SK-N-SH treated with all-trans-retinoic acid at 6 μM for 48 hours (cell line): Measurements from ENCODE around the gene SPEF1.

Experiments used
- ATAC-seq: fragments of 200-7000 bp; cut with Tn5 transposase; 3 replicates; pipeline ENCODE4 v1.9.1; 2020; ENCODE audit warnings: mild to moderate bottlenecking, moderate library complexity
- ARNTL ChIP-seq: fragments of 450-650 bp; formaldehyde crosslinking; IDR thresholded peaks from 2 replicates; pipeline ENCODE4 v1.5.0; 2020; ENCODE audit warnings: low read depth, mild to moderate bottlenecking, moderate library complexity, borderline replicate concordance
- BACH2 ChIP-seq: fragments of 250-450 bp; sonication (Bioruptor Pico); IDR thresholded peaks from 2 replicates; pipeline ENCODE4 v1.9.0; 2021; ENCODE audit warnings: mild to moderate bottlenecking, borderline replicate concordance
- CSDC2 ChIP-seq: fragments of 250-450 bp; sonication (Bioruptor Pico); IDR thresholded peaks from 2 replicates; pipeline ENCODE4 v1.5.0; 2020; ENCODE audit warnings: mild to moderate bottlenecking, moderate library complexity
- ESRRG ChIP-seq: fragments of 250-450 bp; sonication (Bioruptor Pico); IDR thresholded peaks from 2 replicates; pipeline ENCODE4 v1.6.1; 2021; ENCODE audit warnings: mild to moderate bottlenecking
- GLIS3 ChIP-seq: fragments of 250-450 bp; sonication (Bioruptor Pico); IDR thresholded peaks from 2 replicates; pipeline ENCODE4 v1.5.0; 2020; ENCODE audit warnings: mild to moderate bottlenecking, moderate library complexity
- ISL1 ChIP-seq: fragments of 250-450 bp; sonication (Bioruptor Pico); IDR thresholded peaks from 2 replicates; pipeline ENCODE4 v2.1.2; 2022; ENCODE audit warnings: mild to moderate bottlenecking, moderate library complexity
- OSR1 ChIP-seq: fragments of 250-450 bp; sonication (Bioruptor Pico); IDR thresholded peaks from 2 replicates; pipeline ENCODE4 v1.8.0; 2022; ENCODE audit warnings: moderate library complexity, mild to moderate bottlenecking, inconsistent platforms
- PPARA ChIP-seq: fragments of 250-450 bp; sonication (Bioruptor Pico); IDR thresholded peaks from 2 replicates; pipeline ENCODE4 v1.5.0; 2020; ENCODE audit warnings: mild to moderate bottlenecking, borderline replicate concordance
- RARB ChIP-seq: fragments of 250-450 bp; sonication (Bioruptor Pico); IDR thresholded peaks from 2 replicates; pipeline ENCODE4 v1.8.0; 2021; ENCODE audit warnings: mild to moderate bottlenecking, moderate library complexity
- SNAI2 ChIP-seq: fragments of 250-450 bp; sonication (Bioruptor Pico); IDR thresholded peaks from 2 replicates; pipeline ENCODE4 v1.5.0; 2020; ENCODE audit warnings: mild to moderate bottlenecking, moderate library complexity
- TCF4 ChIP-seq: fragments of 250-450 bp; sonication (Bioruptor Pico); IDR thresholded peaks from 2 replicates; pipeline ENCODE4 v1.8.0; 2021; ENCODE audit warnings: mild to moderate bottlenecking, moderate library complexity, borderline replicate concordance
- TOX ChIP-seq: fragments of 250-450 bp; sonication (Bioruptor Pico); IDR thresholded peaks from 2 replicates; pipeline ENCODE4 v1.8.0; 2021; ENCODE audit warnings: mild to moderate bottlenecking, moderate library complexity, borderline replicate concordance
- ZC3H10 ChIP-seq: fragments of 250-450 bp; sonication (Bioruptor Pico); IDR thresholded peaks from 2 replicates; pipeline ENCODE4 v1.5.1; 2021; ENCODE audit warnings: mild to moderate bottlenecking, moderate library complexity
- ZFP30 ChIP-seq: fragments of 450-650 bp; formaldehyde crosslinking; IDR thresholded peaks from 2 replicates; pipeline ENCODE4 v1.5.0; 2022; ENCODE audit warnings: mild to moderate bottlenecking, moderate library complexity
- ZNF565 ChIP-seq: fragments of 450-650 bp; formaldehyde crosslinking; conservative IDR thresholded peaks from 2 replicates; pipeline ENCODE4 v1.5.0; 2020; ENCODE audit warnings: low read depth, mild to moderate bottlenecking, moderate library complexity
- ZNF70 ChIP-seq: fragments of 450-650 bp; formaldehyde crosslinking; IDR thresholded peaks from 2 replicates; pipeline ENCODE4 v1.5.0; 2020; ENCODE audit warnings: mild to moderate bottlenecking, moderate library complexity
- ZNF8 ChIP-seq: fragments of 450-650 bp; formaldehyde crosslinking; IDR thresholded peaks from 2 replicates; pipeline ENCODE4 v1.5.0; 2020; ENCODE audit warnings: mild to moderate bottlenecking, moderate library complexity
- TF ChIP-seq, protein P1 (sequence below): fragments of 250-450 bp; sonication (Bioruptor Pico); IDR thresholded peaks from 2 replicates; pipeline ENCODE4 v1.5.0; 2020; ENCODE audit warnings: mild to moderate bottlenecking, moderate library complexity
- TF ChIP-seq, protein P2 (sequence below): fragments of 250-450 bp; sonication (Bioruptor Pico); IDR thresholded peaks from 2 replicates; pipeline ENCODE4 v1.8.0; 2020; ENCODE audit warnings: mild to moderate bottlenecking, moderate library complexity, borderline replicate concordance
- TF ChIP-seq, protein P3 (sequence below): fragments of 250-450 bp; sonication (Bioruptor Pico); IDR thresholded peaks from 2 replicates; pipeline ENCODE4 v1.8.0; 2021; ENCODE audit warnings: low read depth, mild to moderate bottlenecking, moderate library complexity, borderline replicate concordance
- TF ChIP-seq, protein P4 (sequence below): fragments of 250-450 bp; sonication (Bioruptor Pico); IDR thresholded peaks from 2 replicates; pipeline ENCODE4 v1.5.1; 2020; ENCODE audit warnings: low read depth, mild to moderate bottlenecking, moderate library complexity

SPEF1 gene

DNA sequence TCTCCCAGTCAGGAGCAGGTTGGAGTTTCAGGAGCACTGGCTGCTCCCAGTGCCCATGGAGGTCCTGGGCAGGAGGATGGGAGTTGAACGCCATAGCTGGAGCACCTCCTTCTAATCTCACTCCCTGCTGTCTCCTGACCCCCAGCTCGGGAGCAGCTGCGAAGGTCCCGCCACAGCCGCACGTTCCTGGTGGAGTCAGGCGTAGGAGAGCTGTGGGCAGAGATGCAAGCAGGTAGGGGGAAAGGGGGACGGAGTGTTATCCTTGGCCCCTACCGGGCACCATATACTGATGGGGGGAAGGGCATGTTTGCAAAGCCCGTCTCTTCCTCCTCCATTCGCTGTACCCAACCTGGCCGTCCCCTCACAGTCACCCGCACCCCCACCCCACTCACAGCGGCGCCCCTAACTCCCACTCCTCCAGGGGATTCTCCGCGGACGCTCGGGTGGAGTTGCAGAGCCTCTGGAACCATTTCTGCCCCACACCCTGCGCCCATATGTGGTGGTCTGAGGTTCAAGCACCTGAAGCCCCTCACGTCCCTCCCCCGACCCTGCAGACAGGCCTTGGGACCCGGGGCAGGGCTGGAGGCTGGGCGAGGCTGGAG, 32.1 kb downstream of the SPEF1 start:
- ATAC-seq = no peak
- TF ChIP-seq PPARA (CRISPR knock-in tag) (no peak), BACH2 (CRISPR knock-in tag) (no peak), ZNF565 (no peak), GLIS3 (CRISPR knock-in tag) (no peak), ISL1 (CRISPR knock-in tag) (no peak)
- TF ChIP-seq, protein P1, sequence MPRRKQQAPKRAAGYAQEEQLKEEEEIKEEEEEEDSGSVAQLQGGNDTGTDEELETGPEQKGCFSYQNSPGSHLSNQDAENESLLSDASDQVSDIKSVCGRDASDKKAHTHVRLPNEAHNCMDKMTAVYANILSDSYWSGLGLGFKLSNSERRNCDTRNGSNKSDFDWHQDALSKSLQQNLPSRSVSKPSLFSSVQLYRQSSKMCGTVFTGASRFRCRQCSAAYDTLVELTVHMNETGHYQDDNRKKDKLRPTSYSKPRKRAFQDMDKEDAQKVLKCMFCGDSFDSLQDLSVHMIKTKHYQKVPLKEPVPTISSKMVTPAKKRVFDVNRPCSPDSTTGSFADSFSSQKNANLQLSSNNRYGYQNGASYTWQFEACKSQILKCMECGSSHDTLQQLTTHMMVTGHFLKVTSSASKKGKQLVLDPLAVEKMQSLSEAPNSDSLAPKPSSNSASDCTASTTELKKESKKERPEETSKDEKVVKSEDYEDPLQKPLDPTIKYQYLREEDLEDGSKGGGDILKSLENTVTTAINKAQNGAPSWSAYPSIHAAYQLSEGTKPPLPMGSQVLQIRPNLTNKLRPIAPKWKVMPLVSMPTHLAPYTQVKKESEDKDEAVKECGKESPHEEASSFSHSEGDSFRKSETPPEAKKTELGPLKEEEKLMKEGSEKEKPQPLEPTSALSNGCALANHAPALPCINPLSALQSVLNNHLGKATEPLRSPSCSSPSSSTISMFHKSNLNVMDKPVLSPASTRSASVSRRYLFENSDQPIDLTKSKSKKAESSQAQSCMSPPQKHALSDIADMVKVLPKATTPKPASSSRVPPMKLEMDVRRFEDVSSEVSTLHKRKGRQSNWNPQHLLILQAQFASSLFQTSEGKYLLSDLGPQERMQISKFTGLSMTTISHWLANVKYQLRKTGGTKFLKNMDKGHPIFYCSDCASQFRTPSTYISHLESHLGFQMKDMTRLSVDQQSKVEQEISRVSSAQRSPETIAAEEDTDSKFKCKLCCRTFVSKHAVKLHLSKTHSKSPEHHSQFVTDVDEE = no peak
- TF ChIP-seq, all 23 proteins: peak for 0

DNA sequence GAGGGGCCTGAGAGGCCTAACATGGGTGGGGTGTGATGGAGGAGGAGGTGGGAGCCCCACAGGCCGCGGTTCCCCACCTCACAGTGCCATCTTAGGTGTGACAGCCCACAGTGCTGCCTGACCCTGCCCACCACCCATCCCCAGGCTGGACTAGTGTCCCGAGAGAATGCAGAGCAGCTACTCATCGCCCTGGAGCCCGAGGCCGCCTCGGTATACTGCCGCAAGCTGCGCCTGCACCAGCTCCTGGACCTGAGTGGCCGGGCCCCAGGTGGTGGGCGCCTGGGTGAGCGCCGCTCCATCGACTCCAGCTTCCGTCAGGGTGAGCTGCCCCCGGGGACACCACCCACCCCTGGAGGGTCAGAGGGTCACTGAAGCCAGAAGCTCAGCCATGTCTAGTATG, 33.2 kb downstream of the SPEF1 start:
- TF ChIP-seq PPARA (CRISPR knock-in tag) = no peak
- no peak for TF ChIP-seq SNAI2
- TF ChIP-seq ZNF70 (CRISPR knock-in tag) = no peak
- no peak for TF ChIP-seq TCF4 (CRISPR knock-in tag)
- TF ChIP-seq BACH2 (CRISPR knock-in tag) = no peak
- TF ChIP-seq ESRRG (CRISPR knock-in tag) = no peak
- TF ChIP-seq RARB (CRISPR knock-in tag) = no peak
- no peak for TF ChIP-seq ZFP30
- TF ChIP-seq, protein P2, sequence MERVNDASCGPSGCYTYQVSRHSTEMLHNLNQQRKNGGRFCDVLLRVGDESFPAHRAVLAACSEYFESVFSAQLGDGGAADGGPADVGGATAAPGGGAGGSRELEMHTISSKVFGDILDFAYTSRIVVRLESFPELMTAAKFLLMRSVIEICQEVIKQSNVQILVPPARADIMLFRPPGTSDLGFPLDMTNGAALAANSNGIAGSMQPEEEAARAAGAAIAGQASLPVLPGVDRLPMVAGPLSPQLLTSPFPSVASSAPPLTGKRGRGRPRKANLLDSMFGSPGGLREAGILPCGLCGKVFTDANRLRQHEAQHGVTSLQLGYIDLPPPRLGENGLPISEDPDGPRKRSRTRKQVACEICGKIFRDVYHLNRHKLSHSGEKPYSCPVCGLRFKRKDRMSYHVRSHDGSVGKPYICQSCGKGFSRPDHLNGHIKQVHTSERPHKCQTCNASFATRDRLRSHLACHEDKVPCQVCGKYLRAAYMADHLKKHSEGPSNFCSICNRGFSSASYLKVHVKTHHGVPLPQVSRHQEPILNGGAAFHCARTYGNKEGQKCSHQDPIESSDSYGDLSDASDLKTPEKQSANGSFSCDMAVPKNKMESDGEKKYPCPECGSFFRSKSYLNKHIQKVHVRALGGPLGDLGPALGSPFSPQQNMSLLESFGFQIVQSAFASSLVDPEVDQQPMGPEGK (CRISPR knock-in tag) = no peak
- TF ChIP-seq ISL1 (CRISPR knock-in tag) = no peak
- no peak for TF ChIP-seq ZNF565
- TF ChIP-seq OSR1 (CRISPR knock-in tag) = no peak
- TF ChIP-seq, protein P3, sequence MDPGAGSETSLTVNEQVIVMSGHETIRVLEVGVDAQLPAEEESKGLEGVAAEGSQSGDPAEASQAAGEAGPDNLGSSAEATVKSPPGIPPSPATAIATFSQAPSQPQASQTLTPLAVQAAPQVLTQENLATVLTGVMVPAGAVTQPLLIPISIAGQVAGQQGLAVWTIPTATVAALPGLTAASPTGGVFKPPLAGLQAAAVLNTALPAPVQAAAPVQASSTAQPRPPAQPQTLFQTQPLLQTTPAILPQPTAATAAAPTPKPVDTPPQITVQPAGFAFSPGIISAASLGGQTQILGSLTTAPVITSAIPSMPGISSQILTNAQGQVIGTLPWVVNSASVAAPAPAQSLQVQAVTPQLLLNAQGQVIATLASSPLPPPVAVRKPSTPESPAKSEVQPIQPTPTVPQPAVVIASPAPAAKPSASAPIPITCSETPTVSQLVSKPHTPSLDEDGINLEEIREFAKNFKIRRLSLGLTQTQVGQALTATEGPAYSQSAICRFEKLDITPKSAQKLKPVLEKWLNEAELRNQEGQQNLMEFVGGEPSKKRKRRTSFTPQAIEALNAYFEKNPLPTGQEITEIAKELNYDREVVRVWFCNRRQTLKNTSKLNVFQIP (CRISPR knock-in tag) = no peak
- TF ChIP-seq CSDC2 = no peak
- TF ChIP-seq ZNF8 (CRISPR knock-in tag) = no peak
- TF ChIP-seq, protein P4, sequence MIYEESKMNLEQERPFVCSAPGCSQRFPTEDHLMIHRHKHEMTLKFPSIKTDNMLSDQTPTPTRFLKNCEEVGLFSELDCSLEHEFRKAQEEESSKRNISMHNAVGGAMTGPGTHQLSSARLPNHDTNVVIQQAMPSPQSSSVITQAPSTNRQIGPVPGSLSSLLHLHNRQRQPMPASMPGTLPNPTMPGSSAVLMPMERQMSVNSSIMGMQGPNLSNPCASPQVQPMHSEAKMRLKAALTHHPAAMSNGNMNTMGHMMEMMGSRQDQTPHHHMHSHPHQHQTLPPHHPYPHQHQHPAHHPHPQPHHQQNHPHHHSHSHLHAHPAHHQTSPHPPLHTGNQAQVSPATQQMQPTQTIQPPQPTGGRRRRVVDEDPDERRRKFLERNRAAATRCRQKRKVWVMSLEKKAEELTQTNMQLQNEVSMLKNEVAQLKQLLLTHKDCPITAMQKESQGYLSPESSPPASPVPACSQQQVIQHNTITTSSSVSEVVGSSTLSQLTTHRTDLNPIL (CRISPR knock-in tag) = no peak
- no peak for ATAC-seq

DNA sequence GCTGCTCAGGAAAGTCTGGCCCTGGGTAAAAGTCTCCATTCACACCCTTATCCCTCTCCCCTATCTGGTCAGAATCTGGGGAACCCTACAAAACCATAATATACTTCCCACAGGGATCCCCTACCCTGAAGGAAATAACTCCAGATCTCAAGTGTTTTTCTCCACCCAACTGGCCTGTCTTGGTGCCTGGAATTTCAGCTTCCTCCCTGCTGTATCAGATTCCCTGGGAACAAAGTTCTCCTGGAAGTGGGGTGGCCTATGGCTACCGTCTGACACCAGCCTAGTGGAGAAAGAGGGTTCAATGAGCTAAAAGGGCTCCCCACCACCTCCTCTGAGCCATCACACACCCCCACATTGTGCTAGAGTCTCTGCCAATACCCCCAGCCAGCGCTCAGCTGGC, 33.8 kb downstream of the SPEF1 start:
- no peak for ATAC-seq
- TF ChIP-seq ZC3H10 (CRISPR knock-in tag) (no peak), OSR1 (CRISPR knock-in tag) (no peak), RARB (CRISPR knock-in tag) (no peak), TOX (no peak), ZNF8 (CRISPR knock-in tag) (no peak), ISL1 (CRISPR knock-in tag) (no peak), ARNTL (CRISPR knock-in tag) (no peak)
- TF ChIP-seq, protein P1 = no peak
- TF ChIP-seq, protein P4 (CRISPR knock-in tag) = no peak
